ENCODE data around the gene CFAP45.

DNA sequence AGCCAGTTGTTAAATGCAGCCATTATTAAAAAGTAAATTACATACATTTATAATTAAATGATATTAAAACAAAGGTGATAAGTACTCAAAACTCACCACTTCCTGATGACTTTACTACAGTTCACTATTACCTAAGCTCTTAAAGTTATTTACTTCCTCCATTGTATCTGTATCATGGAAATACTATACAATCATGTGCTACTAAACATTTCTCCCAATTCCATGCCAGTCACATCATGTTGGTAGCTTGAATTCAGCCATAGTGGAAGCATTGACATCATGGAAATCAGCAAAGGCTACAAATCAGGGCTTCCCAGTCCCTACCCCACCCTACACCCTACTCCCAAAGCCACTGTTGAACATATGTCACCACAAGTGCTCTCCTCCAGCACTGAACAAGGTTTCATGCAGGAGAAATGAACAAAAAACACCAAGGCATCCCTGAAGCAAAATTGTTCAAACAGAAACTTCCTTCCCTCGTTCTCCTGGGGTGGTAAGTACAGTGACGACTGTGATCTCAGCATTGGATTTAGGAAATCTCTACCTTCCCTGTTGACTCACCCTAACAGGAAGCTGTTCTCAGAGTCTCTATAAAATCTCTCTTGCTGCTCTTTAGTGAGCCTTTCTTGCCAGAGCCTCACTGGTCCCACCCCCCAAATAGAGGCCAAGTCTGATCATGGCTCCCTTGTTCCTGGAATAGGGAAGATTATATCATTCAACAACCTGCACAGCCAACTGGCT is 50.2 kb downstream of the CFAP45 start:
- TF ChIP-seq BHLHE40 (IDR thresholded peaks at IDR 0.05; ENCODE audit: low read length) (no peak), YY1 (IDR thresholded peaks at IDR 0.05; ENCODE audit: borderline replicate concordance in 1 of 3, control insufficient read depth in 1 of 3, extremely low read depth in 1 of 3, insufficient read depth in 3 of 3, insufficient read length in 1 of 3, insufficient replicate concordance in 2 of 3, low read depth in 1 of 3, low read length in 2 of 3) (no peak), RNF2 (IDR thresholded peaks at IDR 0.05) (no peak), ZBTB17 (CRISPR knock-in tag; IDR thresholded peaks at IDR 0.05) (no peak), EP300 (IDR thresholded peaks at IDR 0.05; ENCODE audit: low read length) (no peak), POLR2AphosphoS5 (IDR thresholded peaks at IDR 0.05; ENCODE audit: control insufficient read depth, insufficient read depth, low read depth, low read length) (no peak), RFX5 (IDR thresholded peaks at IDR 0.05; ENCODE audit: low read depth, low read length) (no peak), ATF7 (IDR thresholded peaks at IDR 0.05) (no peak), NFATC3 (IDR thresholded peaks at IDR 0.05) (no peak), ZNF431 (CRISPR knock-in tag; IDR thresholded peaks at IDR 0.05) (no peak)
- TF ChIP-seq, protein P1, sequence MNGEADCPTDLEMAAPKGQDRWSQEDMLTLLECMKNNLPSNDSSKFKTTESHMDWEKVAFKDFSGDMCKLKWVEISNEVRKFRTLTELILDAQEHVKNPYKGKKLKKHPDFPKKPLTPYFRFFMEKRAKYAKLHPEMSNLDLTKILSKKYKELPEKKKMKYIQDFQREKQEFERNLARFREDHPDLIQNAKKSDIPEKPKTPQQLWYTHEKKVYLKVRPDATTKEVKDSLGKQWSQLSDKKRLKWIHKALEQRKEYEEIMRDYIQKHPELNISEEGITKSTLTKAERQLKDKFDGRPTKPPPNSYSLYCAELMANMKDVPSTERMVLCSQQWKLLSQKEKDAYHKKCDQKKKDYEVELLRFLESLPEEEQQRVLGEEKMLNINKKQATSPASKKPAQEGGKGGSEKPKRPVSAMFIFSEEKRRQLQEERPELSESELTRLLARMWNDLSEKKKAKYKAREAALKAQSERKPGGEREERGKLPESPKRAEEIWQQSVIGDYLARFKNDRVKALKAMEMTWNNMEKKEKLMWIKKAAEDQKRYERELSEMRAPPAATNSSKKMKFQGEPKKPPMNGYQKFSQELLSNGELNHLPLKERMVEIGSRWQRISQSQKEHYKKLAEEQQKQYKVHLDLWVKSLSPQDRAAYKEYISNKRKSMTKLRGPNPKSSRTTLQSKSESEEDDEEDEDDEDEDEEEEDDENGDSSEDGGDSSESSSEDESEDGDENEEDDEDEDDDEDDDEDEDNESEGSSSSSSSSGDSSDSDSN (IDR thresholded peaks at IDR 0.05; ENCODE audit: borderline replicate concordance in 1 of 2, low read depth in 2 of 2, low read length in 2 of 2), result no peak

Data from K562 (cell line).